HG03097 (cell line): ENCODE results near the gene SLC13A2.

ENCODE experiments used
- ATAC-seq: cut with Tn5 transposase; IDR thresholded peaks from one replicate; pipeline ENCODE4 v1.9.1; 2021; ENCODE audit not compliant: unreplicated experiment, low FRiP score

The SLC13A2 gene

DNA sequence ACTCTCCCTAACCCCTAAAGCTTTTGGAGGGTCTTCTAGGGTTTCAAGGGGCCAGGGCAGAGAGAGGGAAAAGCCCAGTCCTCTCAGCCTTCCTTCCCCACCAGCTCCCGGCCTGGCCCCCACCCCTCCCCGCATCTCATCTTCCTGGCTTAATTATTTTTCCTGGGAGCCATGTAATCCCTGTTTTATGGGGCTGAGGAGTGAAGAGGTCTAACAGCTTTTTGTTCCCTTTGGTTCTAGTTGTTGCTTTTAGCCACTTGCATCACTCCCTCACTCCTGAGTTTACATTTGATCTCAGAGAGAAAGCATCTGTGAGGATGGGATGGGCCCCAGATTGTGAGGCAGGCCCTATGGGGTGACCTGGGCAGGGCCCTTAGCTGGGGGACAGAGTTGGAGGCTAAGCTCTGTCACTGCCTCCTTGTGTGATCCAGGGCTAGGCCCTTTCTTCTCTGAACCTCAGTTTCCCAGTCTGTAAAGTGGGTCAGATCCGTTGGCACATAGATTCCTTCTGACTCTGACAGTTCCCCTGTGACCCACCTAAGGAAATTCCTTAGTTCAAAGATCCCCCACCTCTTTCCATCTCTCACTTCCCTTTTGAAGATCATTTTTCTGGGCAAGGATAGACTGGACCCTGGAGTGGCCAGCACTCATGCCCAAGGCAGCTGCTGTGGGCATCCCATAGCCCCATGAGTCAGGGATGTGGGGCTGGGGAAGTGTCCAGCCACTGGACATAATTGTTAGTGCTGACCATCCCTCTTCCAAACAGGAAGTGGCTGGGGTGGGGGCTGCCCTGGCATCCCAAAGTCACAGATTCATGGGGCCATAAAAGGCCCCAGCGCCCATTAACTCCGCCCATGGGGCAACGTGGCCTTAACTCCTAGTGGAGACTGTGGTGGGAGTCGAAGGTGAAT is 58.9 kb downstream of the SLC13A2 start:
- ATAC-seq, result no peak

DNA sequence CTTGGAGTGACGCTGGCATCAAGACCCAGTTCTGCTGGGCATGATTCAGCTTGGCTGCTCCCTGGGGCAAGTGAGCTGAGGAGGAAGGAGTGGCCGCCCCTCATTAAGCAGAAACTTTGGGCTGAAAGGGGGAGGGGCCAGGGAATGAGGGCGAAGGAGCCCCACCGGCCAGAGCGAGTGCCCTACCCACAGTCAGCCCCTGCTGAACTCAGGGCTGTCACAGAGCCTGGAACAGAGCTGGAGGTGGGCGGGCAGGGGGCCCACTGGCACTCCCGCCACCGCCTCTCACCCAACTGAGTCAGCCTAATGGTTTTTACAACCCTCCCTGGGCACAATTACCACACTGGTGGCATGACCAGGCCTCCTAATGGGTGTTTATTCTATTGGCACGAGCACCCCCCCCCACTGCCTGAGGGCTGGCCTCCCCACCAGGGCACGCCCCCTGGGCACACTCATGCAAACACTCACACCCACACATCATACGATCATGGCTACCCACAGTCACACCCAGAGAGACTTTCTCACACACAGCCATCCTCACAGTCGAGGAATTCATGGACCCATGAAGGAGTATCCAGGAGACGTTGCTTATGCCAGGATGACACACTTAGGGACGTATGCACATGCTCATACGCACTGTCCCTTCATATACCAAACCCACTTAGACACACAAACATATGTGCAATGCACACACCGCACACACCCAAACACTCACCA is 59.8 kb downstream of the SLC13A2 start:
- ATAC-seq, result no peak

DNA sequence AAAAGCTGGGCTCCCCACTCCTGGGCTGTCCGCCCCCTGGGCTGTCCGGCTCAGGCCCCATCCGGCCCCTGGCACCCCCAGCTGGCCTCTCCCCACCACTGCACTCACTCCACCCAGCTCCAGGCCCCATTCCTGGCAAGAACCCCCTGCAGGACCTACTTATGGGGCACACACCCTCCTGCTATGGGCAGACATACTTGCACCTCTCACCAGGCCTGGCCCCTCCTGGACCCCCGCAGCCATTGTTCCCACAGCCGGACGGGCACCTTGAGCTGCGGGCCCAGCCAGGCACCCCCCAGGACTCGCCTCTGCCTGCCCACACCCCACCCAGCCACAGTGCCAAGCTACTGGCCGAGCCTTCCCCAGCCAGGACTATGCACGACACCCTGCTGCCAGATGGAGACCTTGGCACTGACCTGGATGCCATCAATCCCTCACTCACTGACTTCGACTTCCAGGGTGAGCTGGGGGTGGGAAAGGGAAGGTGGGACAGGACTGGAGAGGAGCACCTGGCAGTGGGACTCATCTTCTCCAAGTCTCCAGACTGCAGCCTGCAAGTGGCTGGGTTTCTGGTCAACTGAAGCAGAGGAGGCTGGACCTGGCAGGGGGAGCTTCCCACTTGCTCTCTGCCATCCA is 61.4 kb downstream of the SLC13A2 start:
- ATAC-seq, result no peak

DNA sequence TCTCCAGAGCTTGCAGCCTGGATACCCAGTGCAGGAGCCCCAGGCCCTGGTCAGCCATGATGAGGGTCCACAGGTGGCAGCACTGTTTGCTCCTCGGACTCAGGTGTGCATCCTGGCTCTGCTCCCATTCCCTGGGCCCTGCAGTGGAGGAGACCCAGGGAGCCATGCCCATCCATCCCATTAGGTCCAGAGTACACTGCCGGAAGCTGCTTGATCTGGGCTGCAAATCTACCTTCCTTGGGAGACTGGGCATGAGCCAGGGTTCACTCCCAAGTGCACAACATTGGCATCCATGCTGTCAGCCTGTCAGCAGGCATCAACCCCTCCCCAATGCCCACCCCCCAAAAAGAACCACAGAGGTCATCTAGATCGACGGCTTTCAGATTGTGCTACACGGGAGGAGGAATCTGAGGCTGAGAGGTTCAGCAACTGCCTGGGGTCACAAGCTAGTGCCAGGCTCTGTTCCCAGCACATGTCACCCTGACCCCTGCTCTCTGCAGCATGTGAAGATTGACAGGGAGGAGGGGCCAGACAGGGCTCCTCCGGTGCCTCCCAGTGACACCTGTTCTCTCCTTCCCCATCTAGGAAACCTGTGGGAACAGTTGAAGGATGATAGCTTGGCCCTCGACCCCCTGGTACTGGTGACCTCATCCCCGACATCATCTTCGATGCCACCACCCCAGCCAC is 63.2 kb downstream of the SLC13A2 start:
- ATAC-seq, result no peak

DNA sequence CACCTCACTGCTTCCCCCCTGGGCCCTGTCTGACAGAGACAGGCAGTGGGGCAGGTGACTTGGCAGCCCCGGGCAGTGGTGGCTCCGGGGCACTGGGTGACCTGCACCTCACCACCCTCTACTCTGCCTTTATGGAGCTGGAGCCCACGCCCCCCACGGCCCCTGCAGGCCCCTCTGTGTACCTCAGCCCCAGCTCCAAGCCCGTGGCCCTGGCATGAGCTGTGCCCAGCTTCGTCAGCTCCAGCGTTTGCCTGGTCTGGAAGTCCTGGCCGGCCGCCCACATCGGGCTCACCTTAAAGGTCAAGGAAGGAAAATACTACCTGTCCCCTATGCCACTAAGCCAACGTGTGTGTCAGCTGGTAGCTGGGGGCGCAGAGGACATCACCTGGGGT is 63.8 kb downstream of the SLC13A2 start:
- no peak for ATAC-seq

DNA sequence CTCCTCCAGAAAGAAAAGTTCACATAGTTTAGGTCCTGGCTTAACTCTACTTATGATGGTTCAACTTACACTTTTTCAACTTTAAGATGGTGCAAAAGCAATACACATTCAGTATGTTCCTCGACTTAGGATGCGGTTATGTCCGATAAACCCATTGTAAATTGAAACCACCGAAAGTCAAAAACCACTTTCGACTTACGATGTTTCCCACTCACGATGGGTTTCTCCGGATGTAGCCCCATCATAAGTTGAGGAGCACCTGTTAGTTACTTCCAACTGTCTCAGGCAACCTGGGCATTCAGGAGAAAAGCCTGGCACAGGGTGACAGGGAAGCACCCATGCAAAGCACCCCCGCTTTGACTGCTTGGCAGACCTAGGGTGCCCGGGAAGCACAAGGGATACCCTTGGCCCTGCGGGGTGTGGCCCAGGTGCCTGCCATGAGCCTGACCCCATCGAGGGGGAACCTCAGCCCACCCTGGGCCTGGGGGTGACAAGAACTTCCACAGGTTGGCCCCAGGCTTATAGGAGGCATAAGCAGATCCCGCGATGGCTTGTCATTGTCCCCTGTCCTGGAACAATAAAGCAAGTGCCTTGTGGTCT is 65.0 kb downstream of the SLC13A2 start:
- no peak for ATAC-seq

DNA sequence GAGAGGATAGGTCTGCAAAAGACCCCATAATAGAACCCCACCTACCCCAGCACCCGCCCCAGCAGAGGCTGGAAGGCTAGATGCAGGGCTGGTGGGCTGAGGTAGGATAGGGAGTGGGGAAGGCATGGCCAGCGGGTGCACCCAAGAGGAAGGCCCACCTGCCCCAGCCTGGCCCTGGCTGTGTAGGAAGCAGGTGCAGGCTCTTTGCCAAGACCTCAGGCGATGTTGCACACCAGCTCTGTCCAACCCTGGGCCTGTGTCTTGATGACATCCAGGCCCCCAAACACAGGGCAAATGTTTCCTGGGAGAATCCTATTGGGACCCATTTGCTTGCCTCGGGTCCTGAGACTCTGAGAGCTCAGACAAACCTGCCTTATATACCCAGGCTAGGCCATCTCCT is 66.8 kb downstream of the SLC13A2 start:
- ATAC-seq, result no peak

DNA sequence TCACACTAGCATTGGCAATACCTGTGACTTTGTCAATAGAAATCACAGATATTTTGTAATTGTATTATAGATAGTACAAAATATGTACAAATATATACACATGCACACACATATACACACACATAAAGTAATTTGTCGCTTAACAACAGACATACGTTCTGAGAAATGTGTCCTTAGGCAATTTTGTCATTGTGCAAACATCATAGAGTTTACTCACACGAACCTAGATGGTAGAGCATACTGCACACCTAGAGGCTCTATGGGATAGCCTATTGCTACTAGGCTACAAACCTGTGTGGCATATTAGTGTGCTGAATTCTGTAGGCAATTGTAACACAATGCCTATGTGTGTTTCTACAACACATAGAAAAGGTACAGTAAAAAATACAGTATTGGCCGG is 68.0 kb downstream of the SLC13A2 start:
- no peak for ATAC-seq

DNA sequence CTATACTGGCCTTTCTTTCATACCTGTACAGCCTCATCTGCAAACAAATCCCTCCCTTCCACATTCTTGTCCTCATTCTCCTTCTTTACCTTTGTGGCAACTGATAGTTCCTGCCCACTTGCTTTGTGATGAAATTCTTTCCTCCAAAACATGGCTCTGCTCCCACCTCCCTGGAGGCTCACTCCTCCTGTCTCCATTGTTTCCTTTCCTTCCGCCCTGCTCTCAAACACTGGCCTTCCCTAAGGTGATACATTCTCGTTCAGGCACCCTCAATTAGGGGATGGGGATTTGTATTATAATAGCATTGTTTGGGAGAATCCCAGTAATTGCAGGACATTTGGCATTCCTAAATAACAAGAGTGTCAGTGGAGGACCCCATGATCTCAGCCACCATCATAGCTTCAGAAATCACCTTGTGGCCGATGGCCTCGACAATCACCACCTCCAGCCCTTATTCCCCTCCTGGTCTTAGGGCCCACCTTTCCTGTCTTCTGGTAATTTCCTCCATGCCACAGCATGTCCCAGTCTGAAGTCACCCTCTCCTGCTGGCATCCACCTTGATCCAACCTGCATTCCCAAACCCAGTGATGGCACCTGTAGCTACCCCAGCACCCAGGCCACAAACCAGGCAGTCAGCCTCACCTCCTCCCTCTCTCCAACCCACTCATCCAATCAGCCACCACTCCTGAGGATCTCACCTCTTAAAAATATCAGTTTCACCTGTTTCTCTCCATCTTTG is 71.1 kb downstream of the SLC13A2 start:
- no peak for ATAC-seq

DNA sequence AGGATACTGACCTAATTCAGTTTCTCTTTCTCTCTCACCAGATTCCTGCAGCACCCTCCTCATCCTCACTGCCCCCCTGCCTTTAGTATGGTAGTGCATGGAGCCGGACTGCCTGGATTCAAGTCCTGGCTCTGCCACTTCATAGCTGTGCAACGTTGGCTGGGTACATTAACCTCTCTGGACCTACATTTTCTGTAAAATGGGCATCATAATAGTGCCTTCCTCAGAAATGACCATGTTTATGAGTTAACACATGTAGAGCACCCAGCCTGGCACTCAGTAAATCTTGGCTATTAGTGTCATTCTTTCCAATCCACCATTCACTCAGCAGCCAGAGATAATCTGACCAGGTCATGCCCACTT is 71.7 kb downstream of the SLC13A2 start:
- no peak for ATAC-seq

DNA sequence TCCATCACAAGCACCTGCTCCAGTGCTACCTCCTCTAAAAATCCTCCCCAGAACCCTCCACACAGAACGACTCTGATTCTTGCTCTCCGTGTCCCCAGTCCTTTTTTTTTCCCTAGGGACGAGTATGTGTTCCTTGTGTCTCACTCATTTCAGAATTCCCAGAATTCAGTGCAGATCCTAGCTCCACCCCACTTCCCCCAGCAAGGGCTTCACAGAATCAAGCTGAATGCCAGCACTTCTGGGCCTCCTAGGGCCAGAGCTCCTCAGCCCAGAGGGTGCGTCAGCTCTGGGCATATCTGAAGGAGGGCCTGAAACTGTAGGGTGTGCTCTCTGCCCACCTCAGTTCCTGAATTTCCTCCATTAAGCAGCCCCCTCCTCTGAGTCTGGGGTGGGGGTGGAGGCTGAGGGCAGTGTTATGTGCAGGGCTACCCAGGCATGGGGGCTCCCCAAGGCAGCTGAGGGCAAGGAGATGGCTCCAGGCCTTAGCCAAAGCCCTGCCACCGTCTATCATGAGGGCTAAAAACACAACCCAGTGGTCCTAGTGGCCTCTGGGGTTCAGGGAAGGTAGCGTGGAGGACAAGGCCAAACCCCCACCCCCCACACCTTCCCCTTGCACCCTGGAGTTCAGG is 72.5 kb downstream of the SLC13A2 start:
- no peak for ATAC-seq

DNA sequence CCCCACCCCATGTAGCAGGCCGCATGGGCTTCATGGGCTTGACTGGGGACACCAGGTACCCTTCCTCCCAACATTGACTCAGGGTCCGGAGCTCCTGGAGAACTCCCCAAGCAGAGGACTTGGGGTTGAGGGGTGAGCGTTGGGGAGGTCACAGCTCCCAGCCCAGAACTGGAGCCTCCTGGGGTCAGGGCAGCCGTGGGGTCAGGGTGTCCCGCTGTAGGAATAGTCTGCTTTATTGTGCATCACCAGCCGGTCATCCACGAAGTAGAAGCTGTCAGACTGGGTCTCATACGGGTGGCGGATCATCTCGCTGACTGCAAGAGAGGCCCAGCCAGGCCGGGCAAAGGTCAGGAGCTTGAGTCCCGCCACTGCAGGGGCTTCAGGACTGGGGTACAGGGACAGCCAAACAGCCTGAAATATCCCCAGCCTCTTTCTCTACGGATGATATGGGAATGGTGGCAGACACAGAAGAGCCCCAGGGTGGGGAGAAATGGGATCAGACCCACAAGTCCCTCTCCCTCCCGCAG is 73.7 kb downstream of the SLC13A2 start:
- no peak for ATAC-seq
